H9 (cell line): ENCODE measurements around the gene ST8SIA2. TPM values are rescaled to one million over a fixed set of nuclear protein-coding genes. Genes with fewer than 3 reads are reported as not detected.

Experiments
- DNase-seq: peaks from one replicate; pipeline ENCODE4 v3.0.0-alpha.2; 2017
- H2AFZ ChIP-seq: one replicate; pipeline ENCODE4 v1.6.1; 2013; ENCODE audit warnings: mild to moderate bottlenecking, low read length, control low read depth, moderate library complexity
- H2AK5ac ChIP-seq: 2 replicates; pipeline ENCODE4 v1.6.1; 2013; ENCODE audit warnings: low read length, control low read depth, mixed read lengths; ENCODE audit not compliant: insufficient read length
- H2BK120ac ChIP-seq: one replicate; pipeline ENCODE4 v1.6.1; 2013; ENCODE audit warnings: low read depth, mild to moderate bottlenecking, low read length, control low read depth, inconsistent platforms; ENCODE audit not compliant: poor library complexity, severe bottlenecking
- H2BK12ac ChIP-seq: 2 replicates; pipeline ENCODE4 v1.6.1; 2013; ENCODE audit warnings: low read length, control low read depth, mixed read lengths, low read depth; ENCODE audit not compliant: insufficient read length
- H2BK15ac ChIP-seq: 2 replicates; pipeline ENCODE4 v1.6.1; 2013; ENCODE audit warnings: low read depth, low read length, control low read depth
- H2BK20ac ChIP-seq: one replicate; pipeline ENCODE4 v1.6.1; 2013; ENCODE audit warnings: low read depth, mild to moderate bottlenecking, low read length, control low read depth, inconsistent platforms; ENCODE audit not compliant: poor library complexity, severe bottlenecking
- H2BK5ac ChIP-seq: 2 replicates; pipeline ENCODE4 v1.6.1; 2013; ENCODE audit warnings: low read length, control low read depth, mixed read lengths; ENCODE audit not compliant: insufficient read length
- H3K14ac ChIP-seq: 2 replicates; pipeline ENCODE4 v1.6.1; 2013; ENCODE audit warnings: low read length, control low read depth; ENCODE audit not compliant: insufficient read depth
- H3K18ac ChIP-seq: 2 replicates; pipeline ENCODE4 v1.6.1; 2013; ENCODE audit warnings: low read depth, mild to moderate bottlenecking, mixed read lengths, low read length, control low read depth; ENCODE audit not compliant: insufficient read length
- H3K23ac ChIP-seq: 2 replicates; pipeline ENCODE4 v1.6.1; 2013; ENCODE audit warnings: low read length, control low read depth, mixed read lengths, low read depth; ENCODE audit not compliant: insufficient read length
- H3K23me2 ChIP-seq: 2 replicates; pipeline ENCODE4 v1.6.1; 2013; ENCODE audit warnings: low read depth, mild to moderate bottlenecking, mixed read lengths, low read length, control low read depth; ENCODE audit not compliant: insufficient read length, poor library complexity, severe bottlenecking
- H3K27ac ChIP-seq: 2 replicates; pipeline ENCODE4 v1.5.1; 2013; ENCODE audit warnings: low read length, control low read depth, mixed read lengths, low read depth; ENCODE audit not compliant: insufficient read length
- H3K27me3 ChIP-seq: 2 replicates; pipeline ENCODE4 v1.6.1; 2013; ENCODE audit warnings: low read length, control low read depth, inconsistent platforms; ENCODE audit not compliant: insufficient read depth
- H3K4ac ChIP-seq: 2 replicates; pipeline ENCODE4 v1.6.1; 2013; ENCODE audit warnings: low read depth, mild to moderate bottlenecking, control low read depth, inconsistent platforms, low read length, moderate library complexity
- H3K4me1 ChIP-seq: 2 replicates; pipeline ENCODE4 v1.6.1; 2013; ENCODE audit warnings: low read length, control low read depth, inconsistent platforms; ENCODE audit not compliant: insufficient read depth
- H3K4me2 ChIP-seq: 2 replicates; pipeline ENCODE4 v1.6.1; 2013; ENCODE audit warnings: low read length, control low read depth, mixed read lengths; ENCODE audit not compliant: insufficient read length, insufficient read depth
- H3K56ac ChIP-seq: 2 replicates; pipeline ENCODE4 v1.6.1; 2013; ENCODE audit warnings: low read depth, mild to moderate bottlenecking, mixed read lengths, low read length, control low read depth; ENCODE audit not compliant: insufficient read length
- H3K79me1 ChIP-seq: 2 replicates; pipeline ENCODE4 v1.6.1; 2013; ENCODE audit warnings: low read depth, mild to moderate bottlenecking, moderate library complexity, low read length, control low read depth, inconsistent platforms; ENCODE audit not compliant: insufficient read depth, poor library complexity, severe bottlenecking
- H3K79me2 ChIP-seq: 2 replicates; pipeline ENCODE4 v1.6.1; 2013; ENCODE audit warnings: low read length, control low read depth, inconsistent platforms; ENCODE audit not compliant: insufficient read depth
- H3K9ac ChIP-seq: 2 replicates; pipeline ENCODE4 v1.6.1; 2013; ENCODE audit warnings: low read length, control low read depth, mixed read lengths; ENCODE audit not compliant: insufficient read length; ENCODE audit errors: extremely low read depth
- H3K9me3 ChIP-seq: one replicate; pipeline ENCODE4 v1.6.1; 2013; ENCODE audit warnings: low read depth, low read length, inconsistent platforms; ENCODE audit not compliant: control insufficient read depth
- H3T11ph ChIP-seq: one replicate; pipeline ENCODE4 v1.6.1; 2013; ENCODE audit warnings: mild to moderate bottlenecking, low read length, control low read depth, inconsistent platforms
- H4K20me1 ChIP-seq: one replicate; pipeline ENCODE4 v1.6.1; 2013; ENCODE audit not compliant: control insufficient read depth, insufficient read length, insufficient read depth
- H4K5ac ChIP-seq: 2 replicates; pipeline ENCODE4 v1.6.1; 2013; ENCODE audit warnings: low read depth, mild to moderate bottlenecking, mixed read lengths, low read length, control low read depth; ENCODE audit not compliant: insufficient read length
- H4K8ac ChIP-seq: replicated peaks from 2 replicates; pipeline ENCODE4 v1.6.1; 2013; ENCODE audit warnings: low read length, control low read depth, mixed read lengths, low read depth; ENCODE audit not compliant: insufficient read length
- H4K91ac ChIP-seq: 2 replicates; pipeline ENCODE4 v1.6.1; 2013; ENCODE audit warnings: low read depth, mild to moderate bottlenecking, moderate library complexity, mixed read lengths, low read length, control low read depth; ENCODE audit not compliant: insufficient read length
- H3K27ac Mint-ChIP-seq, 3 experiments: 2 replicates in 2 of 3; 3 replicates in 1 of 3; pipeline ENCODE4 v1.8.0; 2020 to 2021; ENCODE audit warnings: mixed read lengths in 3 of 3, mild to moderate bottlenecking in 1 of 3, moderate library complexity in 1 of 3
- H3K27me3 Mint-ChIP-seq: 2 replicates; pipeline ENCODE4 v1.8.0; 2021; ENCODE audit warnings: low read depth, mild to moderate bottlenecking, moderate library complexity, mixed read lengths
- H3K36me3 Mint-ChIP-seq, 3 experiments: 2 replicates in 2 of 3; 3 replicates in 1 of 3; pipeline ENCODE4 v1.8.0; 2020 to 2021; ENCODE audit warnings: low read depth in 3 of 3, mixed read lengths in 3 of 3; ENCODE audit not compliant: insufficient read depth in 1 of 3
- H3K4me1 Mint-ChIP-seq, 2 experiments: 2 replicates each; pipeline ENCODE4 v1.8.0; 2020; ENCODE audit warnings: mixed read lengths in 2 of 2
- H3K4me3 Mint-ChIP-seq, 2 experiments: 2 replicates in 1 of 2; 3 replicates in 1 of 2; pipeline ENCODE4 v1.8.0; 2020 to 2021; ENCODE audit warnings: mild to moderate bottlenecking in 2 of 2, mixed read lengths in 2 of 2, moderate library complexity in 1 of 2
- H3K9me3 Mint-ChIP-seq, 2 experiments: 2 replicates in 1 of 2; 3 replicates in 1 of 2; pipeline ENCODE4 v1.8.0; 2020; ENCODE audit warnings: mild to moderate bottlenecking in 2 of 2, mixed read lengths in 2 of 2, moderate library complexity in 1 of 2
- WGBS: extraction: QIAGEN DNeasy Blood & Tissue Kit; methylation state at CpG from one replicate; pipeline ENCODE4 v1.1.7; 2013; ENCODE audit warnings: missing lambda C conversion rate, low lambda C conversion rate, mixed read lengths; ENCODE audit not compliant: insufficient read length; ENCODE audit errors: extremely low coverage; 5-methylcytosine and 5-hydroxymethylcytosine counted together
- total RNA-seq: library from RNA; stranded (reverse); gene quantifications from 2 replicates; pipeline ENCODE4 v1.2.1, GENCODE V29; 2021
- TF ChIP-seq, protein P1 (sequence below): fragments of 200-600 bp; sonication (generic); conservative IDR thresholded peaks from 3 replicates; pipeline ENCODE4 v1.8.0; 2021; ENCODE audit warnings: antibody characterized with exemption, mild to moderate bottlenecking

Gene ST8SIA2
- total RNA-seq, 1 experiment from 2014 or later, result 1.8 TPM

GRCh38 chr15:92449476-92449875 lies 55.8 kb downstream of the ST8SIA2 start:
- H2BK120ac ChIP-seq, result no peak overlapping the region
- H3K9ac ChIP-seq, result no peak overlapping the region
- H4K8ac ChIP-seq, result no peak overlapping the region
- no peaks in the 10 kb centered on the region for H3K27me3 ChIP-seq
- no peak for DNase-seq
- no peak overlapping the region for H3K27ac ChIP-seq
- TF ChIP-seq, protein P1, sequence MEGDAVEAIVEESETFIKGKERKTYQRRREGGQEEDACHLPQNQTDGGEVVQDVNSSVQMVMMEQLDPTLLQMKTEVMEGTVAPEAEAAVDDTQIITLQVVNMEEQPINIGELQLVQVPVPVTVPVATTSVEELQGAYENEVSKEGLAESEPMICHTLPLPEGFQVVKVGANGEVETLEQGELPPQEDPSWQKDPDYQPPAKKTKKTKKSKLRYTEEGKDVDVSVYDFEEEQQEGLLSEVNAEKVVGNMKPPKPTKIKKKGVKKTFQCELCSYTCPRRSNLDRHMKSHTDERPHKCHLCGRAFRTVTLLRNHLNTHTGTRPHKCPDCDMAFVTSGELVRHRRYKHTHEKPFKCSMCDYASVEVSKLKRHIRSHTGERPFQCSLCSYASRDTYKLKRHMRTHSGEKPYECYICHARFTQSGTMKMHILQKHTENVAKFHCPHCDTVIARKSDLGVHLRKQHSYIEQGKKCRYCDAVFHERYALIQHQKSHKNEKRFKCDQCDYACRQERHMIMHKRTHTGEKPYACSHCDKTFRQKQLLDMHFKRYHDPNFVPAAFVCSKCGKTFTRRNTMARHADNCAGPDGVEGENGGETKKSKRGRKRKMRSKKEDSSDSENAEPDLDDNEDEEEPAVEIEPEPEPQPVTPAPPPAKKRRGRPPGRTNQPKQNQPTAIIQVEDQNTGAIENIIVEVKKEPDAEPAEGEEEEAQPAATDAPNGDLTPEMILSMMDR, result no peak
- H3K4me3 Mint-ChIP-seq, result no peak overlapping the region
- no peak overlapping the region for H2BK12ac ChIP-seq
- no peaks in the 10 kb centered on the region for H3K4me1 ChIP-seq
- no peak overlapping the region for H3K4ac ChIP-seq
- no peak overlapping the region for H3K4me2 ChIP-seq
- H4K20me1 ChIP-seq, result no peaks in the 10 kb centered on the region
- no peak overlapping the region for H2AFZ ChIP-seq
- no peak overlapping the region for H4K91ac ChIP-seq
- no peak overlapping the region for H3K56ac ChIP-seq
- H3K18ac ChIP-seq, result no peak overlapping the region
- no peak overlapping the region for H2BK5ac ChIP-seq
- H3K9me3 ChIP-seq, result no peaks in the 10 kb centered on the region
- H3K23me2 ChIP-seq, result no peaks in the 10 kb centered on the region
- no peak overlapping the region for H2BK15ac ChIP-seq
- WGBS, result no CpG with 5 or more reads among the region's 2 CpGs
- no peaks in the 10 kb centered on the region; a peak in 1 of 7 replicates for H3K36me3 Mint-ChIP-seq
- H2AK5ac ChIP-seq, result no peak overlapping the region
- H4K5ac ChIP-seq, result no peak overlapping the region
- H3T11ph ChIP-seq, result no peak overlapping the region
- H3K14ac ChIP-seq, result no peak overlapping the region
- H2BK20ac ChIP-seq, result no peak overlapping the region
- no peaks in the 10 kb centered on the region for H3K79me1 ChIP-seq
- H3K4me1 Mint-ChIP-seq, result no peaks in the 10 kb centered on the region
- no peak overlapping the region for H3K23ac ChIP-seq
- no peak overlapping the region for H3K27ac Mint-ChIP-seq
- no peaks in the 10 kb centered on the region for H3K79me2 ChIP-seq
- no peaks in the 10 kb centered on the region for H3K9me3 Mint-ChIP-seq
- H3K27me3 Mint-ChIP-seq, result no peaks in the 10 kb centered on the region
